Aorta (tissue), 5 donors: ENCODE data around the gene GALNT4. TPM values are rescaled to one million over a fixed set of nuclear protein-coding genes. Genes with fewer than 3 reads are reported as not detected.

ENCODE experiments used
- ATAC-seq: fragments of 200-7000 bp; cut with Tn5 transposase; one replicate; pipeline ENCODE4 v1.9.1; 2022; ENCODE audit warnings: moderate library complexity; ENCODE audit not compliant: low FRiP score
- DNase-seq, 2 donors: peaks; one replicate each; pipeline ENCODE4 v3.0.0-alpha.2; 2020
- H3K27ac ChIP-seq, 2 donors: one replicate each; pipeline ENCODE4 v1.5.1; 2013; ENCODE audit warnings: low read length in 2 of 2, mild to moderate bottlenecking in 2 of 2, moderate library complexity in 2 of 2, control low read depth in 1 of 2, inconsistent platforms in 1 of 2, low read depth in 1 of 2
- H3K27me3 ChIP-seq, 2 donors: one replicate each; pipeline ENCODE4 v1.6.1; 2013; ENCODE audit warnings: control low read depth in 1 of 2, low read length in 1 of 2, mild to moderate bottlenecking in 1 of 2, moderate library complexity in 1 of 2; ENCODE audit not compliant: insufficient read depth in 2 of 2, control insufficient read depth in 1 of 2
- H3K36me3 ChIP-seq, 2 donors: one replicate each; pipeline ENCODE4 v1.6.1; 2013; ENCODE audit warnings: control low read depth in 1 of 2, low read length in 1 of 2, mild to moderate bottlenecking in 1 of 2; ENCODE audit not compliant: insufficient read depth in 2 of 2, control insufficient read depth in 1 of 2
- H3K4me1 ChIP-seq, 2 donors: one replicate each; pipeline ENCODE4 v1.6.1; 2013; ENCODE audit warnings: low read length in 2 of 2, control low read depth in 1 of 2, mild to moderate bottlenecking in 1 of 2, moderate library complexity in 1 of 2; ENCODE audit not compliant: insufficient read depth in 2 of 2, control insufficient read depth in 1 of 2
- H3K4me3 ChIP-seq, 2 donors: one replicate each; pipeline ENCODE4 v1.5.1; 2013; ENCODE audit warnings: low read length in 2 of 2, control low read depth in 1 of 2, mild to moderate bottlenecking in 1 of 2
- H3K9me3 ChIP-seq: one replicate; pipeline ENCODE4 v1.6.1; 2013; ENCODE audit warnings: mild to moderate bottlenecking, low read length; ENCODE audit not compliant: control insufficient read depth
- WGBS, 2 donors: extraction: QIAGEN DNeasy Blood & Tissue Kit; methylation state at CpG; one replicate each; pipeline ENCODE4 v1.1.7; 2013; 5-methylcytosine and 5-hydroxymethylcytosine counted together
- intact Hi-C, 2 donors: fragments of 100-400 bp; cut with DNase I; formaldehyde crosslinking; loops; one replicate each; pipeline versions ENCODE4 v1.14.2 to v1.15.0; 2022
- polyA plus RNA-seq, 2 donors: library from polyadenylated mRNA; stranded (reverse); fragments of 200-250 nt; gene quantifications; one replicate each; pipeline ENCODE4 v1.2.3, GENCODE V29; 2013
- total RNA-seq, 2 donors: library from RNA; stranded (reverse); fragmentation: NEBNext Ultra II Directional; extraction: Animal tissue kit (Norgen Biotek cat#: 25700); gene quantifications; one replicate each; pipeline ENCODE4 v1.2.1, GENCODE V29; 2021
- donor health status: healthy with polysubstance abuse.
- donor health status: Bipolar disorder and iron deficiency.
- donor health status: DM: no; HTN: no; CAD: no.
- donor health status: DM: no; HTN: no; CAD: no.
- donor health status: DM: yes; HTN: yes; CAD: no.

The GALNT4 gene
- total and polyA plus RNA-seq, 4 donors = 2.8 to 7.4 (median 5.9) TPM

GRCh38 chr12:89556976-89557375 is 32.4 kb upstream of the GALNT4 start:
- no peak for ATAC-seq

GRCh38 chr12:89552376-89552775 is 27.8 kb upstream of the GALNT4 start:
- no peak overlapping the region for H3K4me3 ChIP-seq
- no peaks in the 10 kb centered on the region for H3K27me3 ChIP-seq
- H3K4me1 ChIP-seq = no peaks in the 10 kb centered on the region
- intact Hi-C loops = no loop called here
- no peaks in the 10 kb centered on the region for H3K9me3 ChIP-seq
- no peak overlapping the region for H3K27ac ChIP-seq
- H3K36me3 ChIP-seq = no peaks in the 10 kb centered on the region
- ATAC-seq (no peak), DNase-seq (no peak)
- 15 to 16% methylated on average over 1 of the region's 1 CpG for WGBS, 2 donors

More at GRCh38 chr12:89556976-89557375, 32.4 kb upstream of the GALNT4 start:
- no peaks in the 10 kb centered on the region for H3K36me3 ChIP-seq
- intact Hi-C loops = no loop called here
- H3K27me3 ChIP-seq = no peaks in the 10 kb centered on the region
- no peaks in the 10 kb centered on the region for H3K4me1 ChIP-seq
- H3K4me3 ChIP-seq = no peak overlapping the region
- no peak overlapping the region for H3K27ac ChIP-seq
- WGBS, 2 donors = 75 to 80% methylated on average over 2 of the region's 2 CpGs
- H3K9me3 ChIP-seq = no peaks in the 10 kb centered on the region
- no peak for DNase-seq

GRCh38 chr12:89551747-89552146 is 27.2 kb upstream of the GALNT4 start:
- H3K36me3 ChIP-seq = no peaks in the 10 kb centered on the region
- no peaks in the 10 kb centered on the region for H3K9me3 ChIP-seq
- no peak overlapping the region for H3K4me3 ChIP-seq
- intact Hi-C loops = no loop called here
- H3K4me1 ChIP-seq = no peaks in the 10 kb centered on the region
- no peaks in the 10 kb centered on the region for H3K27me3 ChIP-seq
- no peak for DNase-seq
- ATAC-seq = no peak
- 95 to 96% methylated on average over 2 of the region's 2 CpGs for WGBS, 2 donors
- H3K27ac ChIP-seq = no peak overlapping the region

GRCh38 chr12:89547101-89547500 is 22.5 kb upstream of the GALNT4 start:
- no peaks in the 10 kb centered on the region for H3K9me3 ChIP-seq
- DNase-seq (no peak), ATAC-seq (no peak)
- H3K27ac ChIP-seq = no peak overlapping the region
- H3K36me3 ChIP-seq = no peaks in the 10 kb centered on the region
- H3K27me3 ChIP-seq = no peaks in the 10 kb centered on the region
- H3K4me3 ChIP-seq = no peak overlapping the region
- intact Hi-C loops = loop anchor here in 1 of 2 donors (10.0 kb wide), 2 partner anchors 158 to 558 kb away; partner anchors contain the start of gene ATP2B1
- H3K4me1 ChIP-seq = peaks cover 0 to 2% of the 10 kb centered on the region in 2 donors
- 74 to 81% methylated on average over 4 of the region's 4 CpGs for WGBS, 2 donors

- no peak overlapping the region for H3K27ac ChIP-seq
- H3K27me3 ChIP-seq = no peaks in the 10 kb centered on the region
- DNase-seq = no peak
- no peak overlapping the region for H3K4me3 ChIP-seq
- no peaks in the 10 kb centered on the region for H3K9me3 ChIP-seq
- no peaks in the 10 kb centered on the region for H3K36me3 ChIP-seq
- WGBS, 2 donors = 85 to 86% methylated on average over 4 of the region's 4 CpGs
- no peak for ATAC-seq
- peaks cover 0 to 2% of the 10 kb centered on the region in 2 donors for H3K4me1 ChIP-seq
- intact Hi-C loops = loop anchor here in 1 of 2 donors (10.0 kb wide), 2 partner anchors 159 to 559 kb away; partner anchors contain the start of gene ATP2B1
Measured at GRCh38 chr12:89546151-89546550, 21.6 kb upstream of the GALNT4 start.

- H3K27me3 ChIP-seq = no peaks in the 10 kb centered on the region
- no peak overlapping the region for H3K4me3 ChIP-seq
- WGBS, 2 donors = 25 to 28% methylated on average over 6 of the region's 6 CpGs
- intact Hi-C loops = loop anchor here (5.0 to 10.0 kb wide), 3 partner anchors 160 to 560 kb away; partner anchors contain the start of gene ATP2B1 (in 1 of the 2)
- H3K27ac ChIP-seq = peak overlapping the region in 1 of 2 donors; percentile 29
- DNase-seq (peak; percentile 58 to 75), ATAC-seq (peak; percentile 4)
- H3K4me1 ChIP-seq = peaks cover 0 to 2% of the 10 kb centered on the region in 2 donors
- H3K36me3 ChIP-seq = no peaks in the 10 kb centered on the region
- H3K9me3 ChIP-seq = no peaks in the 10 kb centered on the region
Measured at GRCh38 chr12:89544681-89545184, 20.1 kb upstream of the GALNT4 start.

GRCh38 chr12:89544022-89544421 is 19.4 kb upstream of the GALNT4 start:
- Histone ChIP-seq H3K4me3 (no peak overlapping the region), H3K36me3 (no peaks in the 10 kb centered on the region), H3K27me3 (no peaks in the 10 kb centered on the region), H3K27ac (no peak overlapping the region), H3K4me1 (peaks cover 0 to 2% of the 10 kb centered on the region in 2 donors), H3K9me3 (no peaks in the 10 kb centered on the region)
- ATAC-seq (no peak), DNase-seq (no peak)
- intact Hi-C loops = loop anchor here (5.0 to 10.0 kb wide), 3 partner anchors 161 to 561 kb away; partner anchors contain the start of gene ATP2B1 (in 1 of the 2)
- 79 to 100% methylated on average over 1 of the region's 1 CpG for WGBS, 2 donors

- intact Hi-C loops = loop anchor here (5.0 to 10.0 kb wide), 3 partner anchors 162 to 562 kb away; partner anchors contain the start of gene ATP2B1 (in 1 of the 2)
- Histone ChIP-seq H3K4me1 (peaks cover 0 to 2% of the 10 kb centered on the region in 2 donors), H3K36me3 (no peaks in the 10 kb centered on the region), H3K27me3 (no peaks in the 10 kb centered on the region), H3K9me3 (no peaks in the 10 kb centered on the region), H3K4me3 (no peak overlapping the region), H3K27ac (no peak overlapping the region)
- DNase-seq (peak in 1 of 2 donors; percentile 62), ATAC-seq (peak; percentile 78)
- 14 to 20% methylated on average over 6 of the region's 6 CpGs for WGBS, 2 donors
Measured at GRCh38 chr12:89542912-89543592, 18.5 kb upstream of the GALNT4 start.
